Measurements from ENCODE around the gene SPSB3.

GRCh38 chr16:1731603-1732002, 50.8 kb downstream of the SPSB3 start:
- TF ChIP-seq NFIC (IDR thresholded peaks at IDR 0.05; ENCODE audit: low read length) (no peak), MAFK (conservative IDR thresholded peaks at IDR 0.05 in 1 of 2, IDR thresholded peaks at IDR 0.05 in 1 of 2; ENCODE audit: low read length in 2 of 2) (no peak)

Data from HepG2 (cell line).